K562 (cell line): ENCODE results near the gene RBPJ. TPM values are rescaled to one million over a fixed set of nuclear protein-coding genes. Genes with fewer than 3 reads are reported as not detected.

Source experiments
- BRF1 ChIP-seq: IDR thresholded peaks from 3 replicates; pipeline ENCODE4 v1.6.1; 2011; ENCODE audit warnings: borderline replicate concordance, mild to moderate bottlenecking; ENCODE audit not compliant: insufficient read length; ENCODE audit errors: extremely low read depth
- CBFA2T2 ChIP-seq: fragments of 450-650 bp; conservative IDR thresholded peaks from 2 replicates; pipeline ENCODE4 v1.6.1; 2017; ENCODE audit warnings: mild to moderate bottlenecking
- CBX5 ChIP-seq: IDR thresholded peaks from 2 replicates; pipeline ENCODE4 v1.6.1; 2014; ENCODE audit warnings: low read depth, borderline replicate concordance
- ELF1 ChIP-seq: fragments of 200-800 bp; sonication (Bioruptor generic); IDR thresholded peaks from 2 replicates; pipeline ENCODE4 v1.6.1; 2016; ENCODE audit warnings: missing genetic modification characterization, missing compliant biosample characterization
- ERF ChIP-seq: fragments of 450-650 bp; formaldehyde crosslinking; IDR thresholded peaks from 2 replicates; pipeline ENCODE4 v1.4.0; 2020; ENCODE audit warnings: mild to moderate bottlenecking, mixed read lengths
- ESRRA ChIP-seq: fragments of 450-650 bp; IDR thresholded peaks from 2 replicates; pipeline ENCODE4 v1.6.1; 2014; ENCODE audit warnings: low read depth, mild to moderate bottlenecking, moderate library complexity, borderline replicate concordance
- ESRRB ChIP-seq: fragments of 250-450 bp; sonication (Bioruptor Pico); IDR thresholded peaks from 2 replicates; pipeline ENCODE4 v1.5.0; 2020; ENCODE audit warnings: mild to moderate bottlenecking, moderate library complexity, borderline replicate concordance
- ETV6 ChIP-seq, 3 experiments: fragments of 150-350 bp in 1 of 3; sonication (generic) in 1 of 3; formaldehyde crosslinking in 1 of 3; IDR thresholded peaks; 2 replicates each; pipeline versions ENCODE4 v1.6.1 to v1.8.0; 2014 to 2022; ENCODE audit warnings: borderline replicate concordance in 2 of 3, low read depth in 2 of 3, antibody characterized with exemption in 1 of 3, low read length in 1 of 3, mild to moderate bottlenecking in 1 of 3, missing genetic modification reagents in 1 of 3
- FOXA3 ChIP-seq, 2 experiments: fragments of 450-650 bp in 1 of 2; sonication (generic) in 1 of 2; formaldehyde crosslinking; IDR thresholded peaks in 1 of 2; conservative IDR thresholded peaks in 1 of 2; 2 replicates each; pipeline versions ENCODE4 v1.4.0 to v1.8.0; 2020 to 2022; ENCODE audit warnings: mild to moderate bottlenecking in 2 of 2, missing genetic modification reagents in 1 of 2
- NFATC3 ChIP-seq: fragments of 450-650 bp; IDR thresholded peaks from 2 replicates; pipeline ENCODE4 v1.6.1; 2017; ENCODE audit warnings: mild to moderate bottlenecking
- PHF21A ChIP-seq: fragments of 450-650 bp; IDR thresholded peaks from 2 replicates; pipeline ENCODE4 v1.6.1; 2017; ENCODE audit warnings: low read depth, borderline replicate concordance
- PHF8 ChIP-seq: fragments of 200-600 bp; sonication (generic); IDR thresholded peaks from 2 replicates; pipeline ENCODE4 v1.6.1; 2012; ENCODE audit warnings: mixed run types, mild to moderate bottlenecking, inconsistent platforms, low read length, moderate library complexity, borderline replicate concordance
- POLR2G ChIP-seq: fragments of 200-400 bp; formaldehyde crosslinking; IDR thresholded peaks from 2 replicates; pipeline ENCODE4 v1.6.1; 2017; ENCODE audit warnings: low read depth, mild to moderate bottlenecking, antibody characterized with exemption, low read length, moderate library complexity
- RBM25 ChIP-seq: fragments of 200-400 bp; formaldehyde crosslinking; IDR thresholded peaks from 2 replicates; pipeline ENCODE4 v1.6.1; 2018; ENCODE audit warnings: low read length, low read depth, moderate library complexity; ENCODE audit not compliant: severe bottlenecking
- SIN3A ChIP-seq, 2 experiments: fragments of 150-350 bp in 1 of 2; IDR thresholded peaks; 2 replicates each; pipeline ENCODE4 v1.6.1; 2011 to 2016; ENCODE audit warnings: borderline replicate concordance in 2 of 2, low read depth in 2 of 2, low read length in 2 of 2, mild to moderate bottlenecking in 2 of 2, moderate library complexity in 2 of 2; ENCODE audit not compliant: control insufficient read depth in 1 of 2
- SRF ChIP-seq, 2 experiments: fragments of 250-450, 450-650 bp in 1 of 2; sonication (Bioruptor Pico) in 1 of 2; sonication (generic) in 1 of 2; formaldehyde crosslinking; IDR thresholded peaks; 2 replicates each; pipeline versions ENCODE4 v1.5.0 to v1.5.1; 2020 to 2022; ENCODE audit warnings: mild to moderate bottlenecking in 1 of 2, missing genetic modification reagents in 1 of 2
- ZNF586 ChIP-seq: fragments of 450-650 bp; formaldehyde crosslinking; conservative IDR thresholded peaks from 2 replicates; pipeline ENCODE4 v1.4.0; 2020; ENCODE audit warnings: mild to moderate bottlenecking, moderate library complexity
- ZNF695 ChIP-seq: fragments of 450-650 bp; formaldehyde crosslinking; IDR thresholded peaks from 2 replicates; pipeline ENCODE4 v1.4.0; 2020; ENCODE audit warnings: mild to moderate bottlenecking, moderate library complexity
- ZNF830 ChIP-seq: fragments of 250-450 bp; sonication (Bioruptor Pico); IDR thresholded peaks from 2 replicates; pipeline ENCODE4 v1.5.0; 2021; ENCODE audit warnings: mild to moderate bottlenecking
- polyA plus RNA-seq, 8 experiments: library from polyadenylated mRNA; depleted of rRNA in 4 of 8; stranded (reverse) in 5 of 8; unstranded in 3 of 8; fragments of >200 nt; fragmentation: Nextera tagmentation in 2 of 8; fragmentation: Illumina TruSeq in 1 of 8; extraction: Ambion mirVana in 2 of 8; extraction: Trizol in 1 of 8; gene quantifications; 2 replicates each; pipeline versions ENCODE4 v1.2.1 to v1.2.3, GENCODE V29; 2011 to 2014; ENCODE audit warnings: inconsistent platforms in 1 of 8, missing spikeins in 1 of 8
- total RNA-seq, 7 experiments: library from RNA; depleted of rRNA in 6 of 7; stranded (reverse); fragments of >200 nt in 6 of 7; fragmentation: Illumina TruSeq in 2 of 7; extraction: Trizol in 2 of 7; gene quantifications; 2 replicates each; pipeline versions ENCODE4 v1.2.1 to v1.2.3, GENCODE V29; 2011 to 2021; ENCODE audit warnings: low replicate concordance in 1 of 7
- TF ChIP-seq, protein P1 (sequence below): fragments of 450-650 bp; formaldehyde crosslinking; conservative IDR thresholded peaks from 2 replicates; pipeline ENCODE4 v1.4.0; 2022; ENCODE audit warnings: mild to moderate bottlenecking, missing genetic modification characterization
- TF ChIP-seq, protein P2 (sequence below): fragments of 450-650 bp; IDR thresholded peaks from 2 replicates; pipeline ENCODE4 v1.7.1; 2018; ENCODE audit warnings: mild to moderate bottlenecking, low read depth; ENCODE audit not compliant: partially characterized antibody
- TF ChIP-seq, protein P3 (sequence below): fragments of 450-650 bp; IDR thresholded peaks from 2 replicates; pipeline ENCODE4 v1.6.1; 2016; ENCODE audit warnings: low read depth, mild to moderate bottlenecking, moderate library complexity

The RBPJ gene
- total and polyA plus RNA-seq, 9 of the 15 experiments (the other 6 are each of a cell fraction or from before 2014, with no cell fraction given), result 17.2 to 49.4 (median 33.8) TPM

DNA sequence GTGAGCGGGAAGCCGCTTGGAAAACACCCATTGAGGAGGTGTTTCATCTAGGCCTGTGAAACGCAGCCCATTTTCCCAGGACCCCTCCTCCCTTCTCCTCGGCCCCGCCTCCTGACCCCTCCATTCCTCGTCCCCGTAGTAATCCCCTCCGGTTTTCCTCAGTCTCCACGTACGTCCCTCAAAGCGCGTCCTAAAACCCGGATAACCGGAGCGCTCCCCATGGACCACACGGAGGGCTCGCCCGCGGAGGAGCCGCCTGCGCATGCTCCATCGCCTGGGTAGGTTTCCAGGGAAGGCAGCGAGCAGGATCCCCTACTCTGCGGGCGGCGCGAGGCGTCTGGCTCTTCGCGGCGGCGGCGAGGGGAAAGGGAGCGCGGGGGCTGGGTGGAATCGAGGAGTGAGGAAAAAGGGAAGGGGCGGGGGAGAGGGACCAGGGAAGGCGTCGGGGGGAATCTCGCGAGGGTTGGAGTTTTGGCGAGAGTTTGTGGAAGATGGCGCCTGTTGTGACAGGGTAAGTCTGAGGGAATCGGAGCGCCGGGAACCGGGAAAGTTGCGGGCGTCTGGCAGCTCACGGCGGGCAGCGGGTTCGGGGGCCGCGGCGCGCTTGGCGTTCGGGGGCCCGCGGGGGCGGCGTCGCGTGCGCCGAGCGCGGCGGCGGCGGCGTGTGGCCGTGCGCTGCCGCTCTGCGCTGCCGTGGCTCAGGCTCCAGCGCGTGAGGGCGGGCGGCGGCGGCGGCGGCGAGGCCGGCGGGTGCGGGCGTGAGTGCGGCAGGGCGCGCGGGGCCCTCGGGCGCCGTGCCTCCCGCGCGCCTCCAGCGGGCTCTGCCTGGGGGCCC is at the start of gene RBPJ (continued):
- TF ChIP-seq, protein P1, sequence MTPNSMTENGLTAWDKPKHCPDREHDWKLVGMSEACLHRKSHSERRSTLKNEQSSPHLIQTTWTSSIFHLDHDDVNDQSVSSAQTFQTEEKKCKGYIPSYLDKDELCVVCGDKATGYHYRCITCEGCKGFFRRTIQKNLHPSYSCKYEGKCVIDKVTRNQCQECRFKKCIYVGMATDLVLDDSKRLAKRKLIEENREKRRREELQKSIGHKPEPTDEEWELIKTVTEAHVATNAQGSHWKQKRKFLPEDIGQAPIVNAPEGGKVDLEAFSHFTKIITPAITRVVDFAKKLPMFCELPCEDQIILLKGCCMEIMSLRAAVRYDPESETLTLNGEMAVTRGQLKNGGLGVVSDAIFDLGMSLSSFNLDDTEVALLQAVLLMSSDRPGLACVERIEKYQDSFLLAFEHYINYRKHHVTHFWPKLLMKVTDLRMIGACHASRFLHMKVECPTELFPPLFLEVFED (CRISPR knock-in tag), result peak; percentile 76; the same call in 1 of the 2 replicates
- peak; percentile 50; the same call in 1 of the 2 replicates for TF ChIP-seq PHF8
- TF ChIP-seq ZNF695 (CRISPR knock-in tag), result no peak
- TF ChIP-seq ERF (CRISPR knock-in tag), result no peak
- TF ChIP-seq ELF1 (tag), result no peak
- no peak for TF ChIP-seq ESRRB (CRISPR knock-in tag)
- no peak for TF ChIP-seq NFATC3
- no peak for TF ChIP-seq RBM25
- no peak for TF ChIP-seq SRF (CRISPR knock-in tag; IDR thresholded peaks at IDR 0.05)
- TF ChIP-seq CBFA2T2, result no peak
- TF ChIP-seq CBX5, result no peak
- TF ChIP-seq, protein P2, sequence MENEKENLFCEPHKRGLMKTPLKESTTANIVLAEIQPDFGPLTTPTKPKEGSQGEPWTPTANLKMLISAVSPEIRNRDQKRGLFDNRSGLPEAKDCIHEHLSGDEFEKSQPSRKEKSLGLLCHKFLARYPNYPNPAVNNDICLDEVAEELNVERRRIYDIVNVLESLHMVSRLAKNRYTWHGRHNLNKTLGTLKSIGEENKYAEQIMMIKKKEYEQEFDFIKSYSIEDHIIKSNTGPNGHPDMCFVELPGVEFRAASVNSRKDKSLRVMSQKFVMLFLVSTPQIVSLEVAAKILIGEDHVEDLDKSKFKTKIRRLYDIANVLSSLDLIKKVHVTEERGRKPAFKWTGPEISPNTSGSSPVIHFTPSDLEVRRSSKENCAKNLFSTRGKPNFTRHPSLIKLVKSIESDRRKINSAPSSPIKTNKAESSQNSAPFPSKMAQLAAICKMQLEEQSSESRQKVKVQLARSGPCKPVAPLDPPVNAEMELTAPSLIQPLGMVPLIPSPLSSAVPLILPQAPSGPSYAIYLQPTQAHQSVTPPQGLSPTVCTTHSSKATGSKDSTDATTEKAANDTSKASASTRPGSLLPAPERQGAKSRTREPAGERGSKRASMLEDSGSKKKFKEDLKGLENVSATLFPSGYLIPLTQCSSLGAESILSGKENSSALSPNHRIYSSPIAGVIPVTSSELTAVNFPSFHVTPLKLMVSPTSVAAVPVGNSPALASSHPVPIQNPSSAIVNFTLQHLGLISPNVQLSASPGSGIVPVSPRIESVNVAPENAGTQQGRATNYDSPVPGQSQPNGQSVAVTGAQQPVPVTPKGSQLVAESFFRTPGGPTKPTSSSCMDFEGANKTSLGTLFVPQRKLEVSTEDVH, result peak; percentile 33
- no peak for TF ChIP-seq ZNF830 (CRISPR knock-in tag)
- no peak for TF ChIP-seq ETV6 (IDR thresholded peaks at IDR 0.05; ENCODE audit: borderline replicate concordance in 1 of 2, low read depth in 2 of 2, low read length in 1 of 2)
- TF ChIP-seq ETV6 (CRISPR knock-in tag; IDR thresholded peaks at IDR 0.05; ENCODE audit: borderline replicate concordance), result no peak
- no peak; the same call in 1 of the 2 replicates for TF ChIP-seq ESRRA
- no peak for TF ChIP-seq BRF1
- TF ChIP-seq SIN3A (IDR thresholded peaks at IDR 0.05; ENCODE audit: borderline replicate concordance in 2 of 2, control insufficient read depth in 1 of 2, low read depth in 2 of 2, low read length in 2 of 2), result peak in 1 of 2 experiments; percentile 58; a peak in 2 of 4 replicates
- TF ChIP-seq PHF21A, result no peak
- peak; percentile 85 for TF ChIP-seq POLR2G
- TF ChIP-seq FOXA3 (CRISPR knock-in tag; conservative IDR thresholded peaks at IDR 0.05 in 1 of 2, IDR thresholded peaks at IDR 0.05 in 1 of 2), result no peak
- no peak for TF ChIP-seq ZNF586 (CRISPR knock-in tag)
- TF ChIP-seq, protein P3, sequence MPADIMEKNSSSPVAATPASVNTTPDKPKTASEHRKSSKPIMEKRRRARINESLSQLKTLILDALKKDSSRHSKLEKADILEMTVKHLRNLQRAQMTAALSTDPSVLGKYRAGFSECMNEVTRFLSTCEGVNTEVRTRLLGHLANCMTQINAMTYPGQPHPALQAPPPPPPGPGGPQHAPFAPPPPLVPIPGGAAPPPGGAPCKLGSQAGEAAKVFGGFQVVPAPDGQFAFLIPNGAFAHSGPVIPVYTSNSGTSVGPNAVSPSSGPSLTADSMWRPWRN, result 0 out of 2 replicates have a peak, but pooled peaks have one; percentile 21
